MCF 10A (cell line): ENCODE results near the gene RETSAT. TPM values are rescaled to one million over a fixed set of nuclear protein-coding genes. Genes with fewer than 3 reads are reported as not detected.
A peak's percentile ranks its signal among the peaks of the same experiment; 100 is the strongest.

ENCODE experiments used
- Bru-seq: library from RNA; stranded (reverse); fragments of 400-500 nt; gene quantifications from one replicate; lab custom pipeline; 2021; lab: Mats Ljungman, UMichigan
- BruChase-seq, 2 experiments: library from RNA; stranded (reverse); fragments of 400-500 nt; gene quantifications; one replicate each; lab custom pipeline; 2021; lab: Mats Ljungman, UMichigan
- BruUV-seq: library from RNA; stranded (reverse); fragments of 400-500 nt; replicated peaks from 2 replicates; lab custom pipeline; 2021; lab: Mats Ljungman, UMichigan
- CTCF ChIA-PET: fragments of 300-600 bp; sonication (Branson Sonifier 250); formaldehyde crosslinking; extraction: SDS; loops from one replicate; lab custom pipeline; 2021; ENCODE audit warnings: antibody characterized with exemption, inconsistent platforms; lab: Yijun Ruan, JAX
- POLR2A ChIA-PET: fragments of 300-600, 350-650 bp; sonication (Branson Sonifier 250); formaldehyde crosslinking; extraction: SDS; loops from one replicate; lab custom pipeline; 2020; ENCODE audit warnings: antibody characterized with exemption, inconsistent platforms; lab: Yijun Ruan, JAX
- DNase-seq: peaks from one replicate; pipeline ENCODE4 v3.0.0-alpha.2; 2018; ENCODE audit not compliant: unreplicated experiment
- H3K27ac Mint-ChIP-seq: one replicate; pipeline ENCODE4 v1.8.0; 2022; ENCODE audit warnings: mild to moderate bottlenecking, low read depth, mixed read lengths; ENCODE audit not compliant: unreplicated experiment
- H3K27me3 Mint-ChIP-seq: one replicate; pipeline ENCODE4 v1.8.0; 2022; ENCODE audit warnings: mixed read lengths; ENCODE audit not compliant: insufficient read depth, unreplicated experiment
- H3K36me3 Mint-ChIP-seq: one replicate; pipeline ENCODE4 v1.8.0; 2022; ENCODE audit warnings: mild to moderate bottlenecking, moderate library complexity, mixed read lengths; ENCODE audit not compliant: insufficient read depth, unreplicated experiment
- H3K4me1 Mint-ChIP-seq: one replicate; pipeline ENCODE4 v1.8.0; 2022; ENCODE audit warnings: mixed read lengths; ENCODE audit not compliant: insufficient read depth, unreplicated experiment
- H3K4me3 Mint-ChIP-seq: one replicate; pipeline ENCODE4 v1.8.0; 2022; ENCODE audit warnings: mild to moderate bottlenecking, moderate library complexity, mixed read lengths; ENCODE audit not compliant: unreplicated experiment
- H3K9me3 Mint-ChIP-seq: one replicate; pipeline ENCODE4 v1.8.0; 2022; ENCODE audit warnings: mixed read lengths; ENCODE audit not compliant: unreplicated experiment
- CTCF ChIP-seq: fragments of 200-600 bp; IDR thresholded peaks from one replicate; pipeline ENCODE4 v1.8.0; 2022; ENCODE audit warnings: antibody characterized with exemption, mild to moderate bottlenecking; ENCODE audit not compliant: unreplicated experiment
- intact Hi-C: fragments of 100-400 bp; cut with micrococcal nuclease; formaldehyde crosslinking; loops from 2 replicates; pipeline ENCODE4 v1.14.1; 2022
- long read RNA-seq: library from polyadenylated mRNA; stranded (forward); transcript quantifications from one replicate; pipeline ENCODE4 v2.0.0, GENCODE V29; 2022
- total RNA-seq: library from RNA; stranded (reverse); gene quantifications from 2 replicates; pipeline ENCODE4 v1.2.3, GENCODE V29; 2022

Gene RETSAT
- total RNA-seq (59.2 and 60.4 TPM in 2 replicates), Bru-seq, nascent RNA (percentile 63 among the genes with signal in this experiment), BruChase-seq, experiment 1, labeled RNA remaining after a 6-hour chase (percentile 86 among the genes with signal in this experiment), BruChase-seq, experiment 2, labeled RNA remaining after a 2-hour chase (percentile 78 among the genes with signal in this experiment)
- long read RNA-seq, transcript RETSAT-201 (11 exons, 3,100 nt), result major isoform, 5 of 21 reads
- long read RNA-seq, partial matches to known transcripts, result 12 of 21 reads
- long read RNA-seq, other reads (novel, unspliced or antisense), result 4 of 21 reads

DNA sequence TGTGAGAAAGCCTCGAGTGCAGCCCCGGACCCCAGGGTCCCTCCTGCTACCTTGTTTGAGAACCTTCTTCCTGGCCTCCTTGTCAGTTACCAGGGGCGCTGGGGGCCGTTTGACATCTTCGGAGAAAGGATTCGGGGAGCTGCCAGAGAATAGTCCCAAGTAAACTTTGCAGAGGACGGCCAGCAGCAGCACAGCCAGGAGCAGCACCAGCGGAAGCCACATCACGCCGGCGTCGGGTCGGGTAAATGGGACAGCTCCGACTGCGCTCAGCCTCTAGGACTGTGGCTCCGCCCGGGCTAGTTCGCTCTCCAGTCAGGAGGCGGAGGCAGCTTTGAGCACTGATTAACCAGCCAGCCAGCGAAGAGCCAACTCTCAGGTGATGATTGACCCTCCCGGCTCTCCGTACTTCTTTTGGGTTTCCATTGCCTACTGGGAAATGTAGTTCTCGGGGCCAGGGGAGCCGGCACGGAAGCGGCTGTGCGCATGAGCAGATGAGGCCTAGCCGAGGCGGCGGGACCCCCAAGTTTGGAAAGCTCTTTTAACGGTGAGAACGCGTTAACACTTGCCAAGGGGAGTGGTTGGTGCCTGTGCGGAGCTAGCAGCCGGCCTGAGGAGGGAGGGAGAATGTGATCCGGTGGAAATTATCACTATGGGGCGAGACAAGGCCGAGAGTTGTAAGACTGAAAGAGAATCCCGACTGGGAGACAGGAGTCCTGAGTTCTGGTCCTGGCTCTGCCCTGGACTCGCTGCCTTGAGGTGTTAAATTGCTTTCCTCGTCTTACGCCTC is at the start of gene RETSAT, which contains the start of gene ELMOD3:
Gene RETSAT (minus strand): TSS at position 243 of the 787 bp plus-strand sequence. CDS start 21 bp downstream, at position 222.
Gene ELMOD3 (plus strand): TSS at position 484 of the 787 bp plus-strand sequence. CDS start 2,430 bp downstream, outside the sequence.
- intact Hi-C loops, result loop anchor here (2.0 to 5.0 kb wide), 3 partner anchors 58 to 248 kb away; partner anchors contain the start of genes CAPG and TMEM150A
- H3K4me1 Mint-ChIP-seq, result peaks cover 10% of the 10 kb centered on the region
- peak within 1 kb of the TSS; percentile 98 for H3K27ac Mint-ChIP-seq
- BruUV-seq, result no TSS peak
- H3K4me3 Mint-ChIP-seq, result peak within 1 kb of the TSS; percentile 97
- DNase-seq, result peak; percentile 100
- no peak for TF ChIP-seq CTCF
- ChIA-PET CTCF (interaction anchor here (0.6 to 1.8 kb wide), 8 partner anchors 8 to 781 kb away, joined by 3 to 5 read pairs (median 3); no protein-coding TSS in a partner anchor), POLR2A (interaction anchor here (0.5 to 5.8 kb wide), 44 partner anchors 10 to 434 kb away, joined by 3 to 121 read pairs (median 4); partner anchors contain the start of genes C2orf68, GGCX, MAT2A and RNF181)
- no peaks in the 10 kb centered on the region for H3K9me3 Mint-ChIP-seq
- H3K27me3 Mint-ChIP-seq, result no peaks in the 10 kb centered on the region
- H3K36me3 Mint-ChIP-seq, result peaks cover 53% of the 10 kb centered on the region

DNA sequence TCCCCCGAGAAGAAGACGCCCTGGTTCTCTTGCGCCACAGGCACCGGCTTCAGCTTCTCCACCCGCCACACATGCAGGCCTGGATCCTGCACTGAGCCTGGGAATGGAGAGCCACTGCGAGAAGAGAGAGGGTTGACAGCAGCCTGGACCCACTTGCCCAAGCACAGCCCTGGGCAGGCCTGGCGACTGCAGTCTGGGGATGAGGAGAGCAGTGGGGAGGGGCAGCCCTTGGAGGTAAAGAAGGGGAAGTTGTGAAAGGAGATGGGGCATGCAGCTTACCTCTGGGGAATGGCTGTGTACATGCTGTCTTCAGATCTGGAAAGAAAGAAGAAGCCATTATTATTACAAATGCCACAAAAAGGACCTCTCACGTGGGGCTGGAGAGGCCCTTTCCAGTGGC is 47.5 kb upstream of the RETSAT start:
- Mint-ChIP-seq H3K27ac (no peak overlapping the region), H3K9me3 (no peaks in the 10 kb centered on the region), H3K27me3 (no peaks in the 10 kb centered on the region), H3K36me3 (peaks cover 66% of the 10 kb centered on the region), H3K4me3 (no peak overlapping the region), H3K4me1 (no peaks in the 10 kb centered on the region)
- ChIA-PET CTCF (interaction anchor here (0.7 kb wide), 3 partner anchors 15 to 44 kb away, joined by 3 read pairs; no protein-coding TSS in a partner anchor), POLR2A (interaction anchor here (0.6 kb wide), 1 partner anchor 702 kb away, joined by 3 read pairs; no protein-coding TSS in a partner anchor)
- no peak for TF ChIP-seq CTCF
- DNase-seq, result no peak
- no TSS peak for BruUV-seq
- intact Hi-C loops, result no loop called here

- Mint-ChIP-seq H3K27ac (no peak overlapping the region), H3K27me3 (no peaks in the 10 kb centered on the region), H3K9me3 (no peaks in the 10 kb centered on the region), H3K4me3 (no peak overlapping the region), H3K36me3 (peaks cover 69% of the 10 kb centered on the region), H3K4me1 (no peaks in the 10 kb centered on the region)
- ChIA-PET POLR2A (no interaction called here), CTCF (interaction anchor here (0.7 kb wide), 3 partner anchors 15 to 44 kb away, joined by 3 read pairs; no protein-coding TSS in a partner anchor)
- TF ChIP-seq CTCF, result no peak
- intact Hi-C loops, result no loop called here
- no peak for DNase-seq
- BruUV-seq, result TSS peak; percentile 74
Measured at GRCh38 chr2:85401464-85401805, 47.1 kb upstream of the RETSAT start.
